Measurements from ENCODE around the gene STK35.
A peak's percentile ranks its signal among the peaks of the same experiment; 100 is the strongest.

STK35 gene

GRCh38 chr20:2135013-2135412 is 33.4 kb downstream of the STK35 start:
- DNase-seq (ENCODE audit: low spot score), result no peak

GRCh38 chr20:2136275-2136674 is 34.6 kb downstream of the STK35 start:
- no peak for DNase-seq (ENCODE audit: low spot score)

DNA sequence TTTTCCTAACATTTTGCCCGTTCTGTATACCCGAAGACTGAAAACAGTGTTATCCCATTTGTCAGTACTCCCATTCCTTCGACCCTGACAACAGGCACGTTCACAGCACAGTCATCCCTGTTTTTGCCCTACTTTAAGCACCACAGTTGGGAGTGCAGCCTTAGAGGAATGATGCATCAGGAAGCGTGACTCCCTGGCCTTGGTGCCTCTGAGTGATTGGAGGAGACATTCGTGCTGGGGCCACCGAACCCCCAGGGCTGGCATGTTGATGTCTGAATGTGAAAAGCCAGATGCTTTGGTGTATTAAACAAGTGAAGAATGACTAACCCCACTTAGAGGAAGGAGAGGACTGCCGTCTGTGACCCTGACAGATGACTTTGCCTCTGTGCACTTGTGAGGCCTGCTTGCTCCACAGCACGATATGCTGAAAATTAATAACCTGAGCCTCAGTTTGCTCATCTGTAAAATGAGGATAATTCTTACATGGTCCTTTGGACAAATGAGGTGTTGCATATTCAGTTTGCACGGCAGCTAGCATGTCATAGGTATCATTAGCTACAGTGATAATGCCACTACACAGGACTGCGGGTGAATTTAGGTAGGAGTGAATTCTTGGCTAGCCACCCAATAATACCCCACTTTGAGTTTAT is 36.0 kb downstream of the STK35 start:
- no peak for DNase-seq (ENCODE audit: low spot score)

GRCh38 chr20:2138396-2138795 is 36.8 kb downstream of the STK35 start:
- no peak for DNase-seq (ENCODE audit: low spot score)

DNA sequence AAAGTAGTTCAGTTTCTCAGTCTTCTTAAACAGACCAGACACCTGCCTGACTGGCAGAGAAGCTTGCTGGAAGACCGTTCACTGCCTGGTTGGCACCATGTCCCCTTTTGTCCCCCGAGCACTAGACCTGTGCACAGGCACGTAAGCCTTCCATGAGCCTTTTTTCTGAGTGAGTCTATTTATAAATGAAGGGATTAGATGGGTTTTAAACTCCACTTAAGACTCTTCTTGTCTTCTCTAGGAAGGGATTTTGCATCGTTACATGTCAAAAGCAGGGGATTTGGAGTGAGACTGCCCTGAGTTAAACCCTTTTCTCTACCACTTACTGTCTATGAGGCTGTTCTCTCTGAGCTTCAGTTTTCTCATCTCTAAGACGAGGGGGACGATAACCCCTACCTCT is 37.6 kb downstream of the STK35 start:
- no peak for DNase-seq (ENCODE audit: low spot score)

DNA sequence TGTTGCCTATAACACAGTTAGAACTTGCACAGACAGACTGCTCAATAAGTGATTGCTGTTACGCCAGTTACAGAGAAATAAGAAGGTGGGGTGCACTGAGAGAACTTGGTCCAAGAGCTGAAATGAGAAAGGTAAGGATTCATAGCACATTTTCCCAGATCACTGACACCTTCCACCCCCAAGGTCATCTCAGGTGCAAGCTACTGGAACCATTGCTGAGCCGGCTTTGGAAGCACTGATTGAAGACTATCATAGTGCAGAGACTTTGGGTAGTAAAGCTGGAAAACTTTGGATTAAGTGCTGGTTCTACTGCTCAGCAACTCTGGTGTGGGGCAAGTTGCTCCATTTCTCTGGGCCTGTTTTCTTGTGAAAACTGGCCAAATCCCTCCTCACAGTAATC is 38.1 kb downstream of the STK35 start:
- no peak for DNase-seq (ENCODE audit: low spot score)

GRCh38 chr20:2140561-2140960 is 38.9 kb downstream of the STK35 start:
- DNase-seq (ENCODE audit: low spot score), result no peak

GRCh38 chr20:2141600-2142575 is 40.3 kb downstream of the STK35 start:
- DNase-seq (ENCODE audit: low spot score), result no peak

DNA sequence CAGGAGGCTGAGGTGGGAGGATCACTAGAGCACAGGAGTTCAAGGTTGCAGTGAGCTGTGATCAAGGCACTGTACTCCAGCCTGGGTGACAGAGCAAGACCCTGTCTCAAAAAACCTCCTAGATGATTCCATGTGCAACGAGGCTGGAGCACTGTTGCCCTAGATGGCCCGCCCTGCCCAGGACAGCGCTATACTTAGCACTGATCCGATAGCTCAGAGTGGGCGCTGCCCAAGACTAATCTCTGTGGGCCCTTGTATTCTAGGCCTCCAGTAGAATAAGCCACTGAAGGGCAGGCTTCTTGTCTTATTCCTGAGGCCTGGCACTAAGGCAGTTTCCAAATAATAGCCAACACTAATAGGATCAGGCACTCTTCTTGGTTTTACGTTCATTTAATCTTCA is 41.0 kb downstream of the STK35 start:
- DNase-seq (ENCODE audit: low spot score), result no peak

DNA sequence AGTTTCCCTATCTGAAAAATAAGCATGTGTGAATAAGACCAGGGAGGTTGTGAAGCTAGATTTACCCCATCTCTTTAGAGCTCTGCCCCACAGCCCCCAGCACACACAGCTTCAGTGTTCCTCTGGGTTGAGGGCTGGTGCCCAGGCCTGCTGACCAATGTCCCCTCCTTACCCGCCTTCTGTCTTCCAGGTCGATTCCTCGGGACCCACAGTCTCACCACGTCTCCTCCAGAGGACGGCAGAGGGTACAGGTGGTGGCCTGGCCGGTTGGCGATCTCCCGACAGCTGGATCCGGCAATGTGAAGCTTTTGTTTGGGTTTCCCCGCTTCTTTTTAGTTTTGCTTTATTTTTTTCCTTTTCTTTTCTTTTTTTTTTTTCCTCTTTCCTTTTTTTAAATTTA is 42.0 kb downstream of the STK35 start:
- no peak for DNase-seq (ENCODE audit: low spot score)

- DNase-seq (ENCODE audit: low spot score), result no peak
These were observed 43.2 kb downstream of the STK35 start for GRCh38 chr20:2144850-2145249.

DNA sequence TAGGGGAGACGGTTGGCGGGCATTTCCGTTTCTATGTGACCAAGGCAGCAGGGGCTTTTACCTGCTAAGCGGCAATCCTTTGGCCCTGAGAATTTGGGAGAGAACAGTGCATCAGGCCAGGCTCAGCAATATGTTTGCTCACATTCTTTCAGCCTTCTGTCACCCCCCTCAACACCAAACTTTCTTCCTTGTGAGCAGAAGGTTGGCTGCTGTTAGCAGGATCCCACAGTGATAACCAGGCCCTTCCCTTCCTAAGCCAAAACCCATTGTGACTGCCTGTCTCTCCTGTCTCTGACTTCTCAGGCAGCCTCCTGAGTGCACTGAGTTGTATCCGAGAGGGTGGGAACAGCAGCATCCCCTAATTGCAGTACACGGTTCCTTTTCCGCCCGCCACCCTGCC is 43.7 kb downstream of the STK35 start:
- DNase-seq (ENCODE audit: low spot score), result no peak

- DNase-seq (ENCODE audit: low spot score), result no peak
These were observed 44.6 kb downstream of the STK35 start for GRCh38 chr20:2146080-2146867.

DNA sequence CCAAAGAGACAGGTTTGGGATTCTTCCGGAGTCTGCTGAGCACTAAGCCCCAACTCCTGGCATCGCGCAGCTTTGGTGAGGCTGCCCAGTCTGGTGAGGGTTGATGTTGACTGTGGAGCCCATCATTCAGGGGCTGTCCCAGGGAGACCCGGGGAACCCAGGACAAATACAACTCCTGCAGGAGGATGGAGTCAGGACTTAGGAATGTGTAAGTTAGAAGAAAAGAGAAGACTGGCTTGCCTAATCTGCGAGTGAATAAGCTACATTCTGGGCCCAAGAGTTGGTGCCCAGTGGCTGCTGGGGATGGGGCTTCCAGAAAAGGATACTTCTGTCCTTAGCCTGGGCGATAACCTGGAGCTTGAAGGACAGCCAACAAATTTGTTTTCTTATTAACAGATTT is 47.9 kb downstream of the STK35 start:
- DNase-seq (ENCODE audit: low spot score), result no peak

DNA sequence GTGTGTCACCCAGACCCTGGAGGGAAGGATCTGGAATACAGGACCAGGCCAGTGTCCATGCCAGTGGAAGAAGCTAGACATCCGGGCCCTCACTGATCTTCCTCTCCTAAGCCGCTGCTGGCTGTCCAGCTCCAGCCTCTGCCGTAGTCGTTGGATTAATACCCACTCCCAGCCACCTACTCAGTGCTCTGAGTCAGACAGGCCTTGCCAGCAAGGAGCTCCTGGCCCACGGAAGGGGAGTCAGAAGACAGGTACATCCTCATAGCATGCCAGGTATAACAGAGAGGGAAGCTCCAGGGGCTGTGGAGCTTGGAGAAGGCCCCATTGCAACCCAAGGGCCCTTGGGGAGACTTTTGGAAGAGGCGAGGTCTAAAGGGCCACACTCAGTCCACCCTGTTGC is 49.0 kb downstream of the STK35 start:
- DNase-seq (ENCODE audit: low spot score), result no peak

DNA sequence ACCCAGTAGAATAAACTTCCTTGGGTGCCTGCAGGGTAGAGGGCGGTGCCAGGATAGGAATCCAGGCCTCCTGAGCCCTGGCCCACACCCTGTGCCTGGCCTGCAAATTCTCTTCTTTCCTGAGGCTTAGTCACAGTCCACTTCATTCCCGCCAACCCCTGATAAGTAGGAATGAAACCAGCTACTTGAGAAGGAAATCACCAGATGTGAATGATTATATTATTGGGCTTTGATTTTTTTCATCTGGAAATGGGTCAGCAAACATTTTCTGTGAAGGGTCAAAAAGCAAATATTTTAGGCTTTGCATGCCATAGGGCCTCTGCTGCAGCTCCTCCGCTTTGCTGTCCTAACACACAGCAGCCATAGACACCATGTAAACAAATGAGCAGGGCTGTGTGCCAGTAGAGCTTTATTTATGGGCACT is 50.2 kb downstream of the STK35 start:
- DNase-seq (ENCODE audit: low spot score), result no peak

GRCh38 chr20:2152317-2152716 is 50.7 kb downstream of the STK35 start:
- DNase-seq (ENCODE audit: low spot score), result no peak

DNA sequence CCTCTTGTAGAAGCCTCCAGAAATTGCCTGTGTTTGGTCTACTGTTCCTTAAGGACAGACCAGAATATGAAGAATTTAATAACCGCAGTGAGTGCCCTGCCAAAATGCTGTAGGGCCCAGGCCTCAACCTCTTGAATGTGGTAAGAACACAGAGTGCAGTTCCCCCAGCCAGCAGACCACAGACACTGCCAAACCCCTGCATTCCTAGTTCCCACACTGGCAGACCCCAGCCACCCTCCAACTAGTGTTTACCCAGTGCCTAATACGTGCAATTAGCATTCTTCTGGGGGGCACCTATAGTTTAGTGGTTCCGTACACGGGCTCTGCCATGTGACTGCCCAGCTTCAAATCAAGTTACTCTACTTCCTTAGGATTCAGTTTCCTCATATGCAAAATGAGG is 51.7 kb downstream of the STK35 start:
- no peak for DNase-seq (ENCODE audit: low spot score)

DNA sequence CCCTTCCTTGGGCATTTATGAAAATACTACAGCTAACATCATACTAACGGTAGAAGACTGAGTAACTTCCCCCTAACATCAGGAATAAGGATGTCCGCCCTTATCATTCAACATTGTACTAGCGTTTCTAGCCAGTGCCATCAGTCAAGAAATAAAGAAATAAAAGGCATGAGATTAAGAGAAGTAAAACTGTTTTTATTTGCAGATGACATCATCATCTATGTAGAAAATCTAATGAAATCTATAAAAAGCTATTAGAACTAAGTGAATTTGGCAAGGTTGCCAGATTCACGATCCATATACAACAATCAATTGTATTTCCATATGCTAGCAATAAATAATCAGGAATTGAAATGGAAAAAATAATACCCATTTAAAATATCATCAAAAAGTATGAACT is 54.6 kb downstream of the STK35 start:
- DNase-seq (ENCODE audit: low spot score), result no peak

DNA sequence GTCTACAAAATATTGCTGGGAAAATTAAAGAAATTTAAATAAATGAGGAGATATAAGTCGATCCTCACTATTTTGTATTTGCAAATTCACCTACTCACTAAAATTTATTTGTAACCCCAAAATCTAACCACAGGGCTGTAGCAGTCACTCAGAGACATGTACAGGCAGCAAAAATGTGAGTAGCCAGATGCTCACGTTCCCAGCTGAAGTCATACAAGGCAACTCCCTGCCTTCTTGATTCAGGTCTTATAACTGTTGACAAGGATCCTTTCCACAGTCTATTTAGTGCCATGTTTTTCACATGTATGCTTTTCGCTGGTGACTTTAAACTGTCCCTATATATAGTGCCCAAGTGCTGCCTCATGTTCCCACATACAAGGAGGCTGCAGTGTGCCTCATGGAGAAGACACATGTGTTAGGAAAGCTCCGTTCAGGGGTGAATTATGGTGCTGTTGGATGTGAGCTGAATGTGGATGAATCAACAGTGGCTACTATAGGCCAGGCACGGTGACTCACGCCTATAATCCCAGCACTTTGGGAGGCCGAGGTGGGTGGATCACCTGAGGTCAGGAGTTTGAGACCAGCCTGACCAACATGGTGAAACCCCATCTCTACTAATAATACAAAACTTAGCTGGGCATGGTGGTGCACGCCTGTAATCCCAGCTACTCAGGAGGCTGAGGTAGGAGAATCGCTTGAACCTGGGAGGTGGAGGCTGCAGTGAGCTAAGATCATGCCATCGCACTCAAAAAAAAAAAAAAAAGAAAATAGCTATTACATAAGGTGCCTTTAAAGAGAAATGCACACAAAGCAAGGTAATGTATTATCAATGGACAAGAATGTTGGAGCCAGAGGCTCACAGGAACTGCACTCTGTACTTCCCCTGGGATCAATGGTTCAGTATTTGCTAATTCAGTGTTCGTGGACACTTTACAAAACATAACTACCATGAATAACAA is 55.3 kb downstream of the STK35 start:
- DNase-seq (ENCODE audit: low spot score), result no peak

DNA sequence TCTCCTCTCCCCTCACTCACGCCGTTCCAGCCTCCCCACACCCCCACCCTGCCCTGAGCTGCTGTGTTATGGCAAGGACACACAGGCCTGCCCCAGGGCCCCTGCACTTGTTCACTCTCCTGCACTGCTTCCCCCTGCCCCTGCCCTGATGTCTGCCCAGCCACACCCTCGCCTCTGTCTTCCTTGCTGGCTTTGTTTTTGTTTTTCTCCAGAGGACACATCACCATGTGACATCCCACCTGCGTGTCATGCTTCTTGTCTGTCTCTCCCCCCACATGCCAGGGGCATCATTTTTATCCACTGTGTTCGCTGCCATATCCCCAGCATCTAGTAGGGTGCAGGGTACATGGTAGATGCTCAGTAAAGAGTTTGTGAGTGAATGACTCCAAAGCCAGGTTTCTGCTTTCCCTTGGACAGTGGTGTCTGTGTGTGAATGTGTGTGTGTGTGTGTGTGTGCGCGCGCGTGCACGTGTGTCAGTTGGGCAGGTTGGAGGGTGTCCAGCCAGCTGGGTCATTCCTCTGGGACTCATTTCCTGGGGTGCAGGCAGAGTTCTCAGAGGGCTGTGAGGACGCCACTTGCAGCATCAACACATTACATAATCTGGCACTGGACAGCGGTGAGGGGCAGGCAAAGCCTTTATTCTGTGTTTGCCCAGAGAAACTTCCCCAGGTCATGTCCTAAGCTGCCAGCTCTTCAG is 60.6 kb downstream of the STK35 start:
- peak; percentile 41 for DNase-seq (ENCODE audit: low spot score)
